GM12878 (cell line): ENCODE data around the gene HINT1. TPM values are rescaled to one million over a fixed set of nuclear protein-coding genes. Genes with fewer than 3 reads are reported as not detected.
"Not testable (repeated sequence)": the region's sequence is repeated elsewhere in the genome, so short reads cannot be mapped to it uniquely, and the experiment has no call there.

Experiments
- ATAC-seq: fragments of 200-7000 bp; cut with Tn5 transposase; 3 replicates; pipeline ENCODE4 v1.9.1; 2020; ENCODE audit warnings: mild to moderate bottlenecking, moderate library complexity
- BruUV-seq: library from RNA; stranded (reverse); fragments of 400-500 nt; replicated peaks from 2 replicates; lab custom pipeline; 2021; lab: Mats Ljungman, UMichigan
- CTCF ChIA-PET: fragments of 300-600 bp; sonication (Branson Sonifier 250); formaldehyde crosslinking; extraction: SDS; loops from one replicate; lab custom pipeline; 2021; ENCODE audit warnings: inconsistent platforms; lab: Yijun Ruan, JAX
- POLR2A ChIA-PET: fragments of 350-600 bp; formaldehyde crosslinking; extraction: SDS; loops from one replicate; lab custom pipeline; 2021; ENCODE audit warnings: inconsistent platforms; lab: Charles Lee
- RAD21 ChIA-PET: fragments of 300-600 bp; sonication (Branson Sonifier 250); formaldehyde crosslinking; loops from one replicate; lab custom pipeline; 2023; ENCODE audit warnings: antibody characterized with exemption; ENCODE audit not compliant: unreplicated experiment; lab: Charles Lee
- SMC1A ChIA-PET: fragments of 300-600 bp; sonication (Branson Sonifier 250); formaldehyde crosslinking; loops from one replicate; lab custom pipeline; 2023; ENCODE audit not compliant: unreplicated experiment, uncharacterized antibody; lab: Charles Lee
- DNase-seq: peaks from one replicate; pipeline ENCODE4 v3.0.0-alpha.2; 2011; ENCODE audit warnings: low read depth, low spot score
- FAIRE-seq: peaks from 3 replicates; lab custom pipeline; 2011; peaks lifted over from hg19 to GRCh38; lab: Jason Lieb, UNC
- H2AFZ ChIP-seq: 2 replicates; pipeline ENCODE4 v1.6.0; 2011; ENCODE audit warnings: low read depth, low read length, control low read depth; ENCODE audit not compliant: control insufficient read depth
- H3K27ac ChIP-seq: 2 replicates; pipeline ENCODE4 v1.5.1; 2011; ENCODE audit warnings: control low read depth; ENCODE audit not compliant: control insufficient read depth, insufficient read depth
- H3K27me3 ChIP-seq, 2 experiments: replicated peaks in 1 of 2; 2 replicates each; pipeline versions ENCODE4 v1.6.0 to v1.6.1; 2011; ENCODE audit warnings: low read length in 1 of 2; ENCODE audit not compliant: control insufficient read depth in 2 of 2, insufficient read depth in 2 of 2
- H3K36me3 ChIP-seq, 2 experiments: 2 replicates each; pipeline ENCODE4 v1.5.1; 2011; ENCODE audit warnings: low read length in 1 of 2; ENCODE audit not compliant: control insufficient read depth in 2 of 2, insufficient read depth in 2 of 2
- H3K4me1 ChIP-seq: 2 replicates; pipeline ENCODE4 v1.6.1; 2011; ENCODE audit warnings: mild to moderate bottlenecking, low read length, moderate library complexity, mixed read lengths; ENCODE audit not compliant: control insufficient read depth, insufficient read depth
- H3K4me2 ChIP-seq: 2 replicates; pipeline ENCODE4 v1.6.0; 2011; ENCODE audit warnings: control low read depth; ENCODE audit not compliant: control insufficient read depth, insufficient read depth
- H3K4me3 ChIP-seq: fragments of 200-600 bp; sonication (generic); 2 replicates; pipeline ENCODE4 v1.5.1; 2016
- H3K79me2 ChIP-seq: 2 replicates; pipeline ENCODE4 v1.6.0; 2011; ENCODE audit warnings: low read length; ENCODE audit not compliant: control insufficient read depth, insufficient read depth
- H3K9ac ChIP-seq: 2 replicates; pipeline ENCODE4 v1.8.0; 2011; ENCODE audit warnings: low read length, control low read depth, mixed read lengths; ENCODE audit not compliant: control insufficient read depth, insufficient read depth
- H3K9me3 ChIP-seq: replicated peaks from 3 replicates; pipeline ENCODE4 v1.5.1; 2011; ENCODE audit warnings: mild to moderate bottlenecking, low read length; ENCODE audit not compliant: control insufficient read depth, insufficient read depth
- H4K20me1 ChIP-seq: 2 replicates; pipeline ENCODE4 v1.6.0; 2011; ENCODE audit not compliant: control insufficient read depth, insufficient read depth
- CHD4 ChIP-seq: fragments of 200-600 bp; sonication (generic); IDR thresholded peaks from 2 replicates; pipeline ENCODE4 v1.6.1; 2016; ENCODE audit warnings: mild to moderate bottlenecking
- ESRRA ChIP-seq: IDR thresholded peaks from 2 replicates; pipeline ENCODE4 v1.6.1; 2012; ENCODE audit warnings: mild to moderate bottlenecking, low read length, improper control_type of control experiment
- IKZF1 ChIP-seq: fragments of 450-650 bp; conservative IDR thresholded peaks from 2 replicates; pipeline ENCODE4 v1.6.1; 2017; ENCODE audit warnings: antibody characterized with exemption, mild to moderate bottlenecking
- JUNB ChIP-seq: IDR thresholded peaks from 2 replicates; pipeline ENCODE4 v1.6.1; 2016; ENCODE audit warnings: antibody characterized with exemption, mild to moderate bottlenecking
- MAX ChIP-seq: IDR thresholded peaks from 2 replicates; pipeline ENCODE4 v1.6.1; 2012; ENCODE audit warnings: low read depth, low read length, improper control_type of control experiment
- MEF2B ChIP-seq: fragments of 450-650 bp; IDR thresholded peaks from 2 replicates; pipeline ENCODE4 v1.6.1; 2018; ENCODE audit warnings: mild to moderate bottlenecking, moderate library complexity; ENCODE audit not compliant: partially characterized antibody, poor library complexity, severe bottlenecking
- MTA3 ChIP-seq: IDR thresholded peaks from 2 replicates; pipeline ENCODE4 v1.6.1; 2012; ENCODE audit warnings: low read length, inconsistent platforms, borderline replicate concordance
- NKRF ChIP-seq: fragments of 450-650 bp; conservative IDR thresholded peaks from 2 replicates; pipeline ENCODE4 v1.6.1; 2017; ENCODE audit warnings: mild to moderate bottlenecking, moderate library complexity
- PML ChIP-seq: IDR thresholded peaks from 2 replicates; pipeline ENCODE4 v1.6.1; 2012; ENCODE audit warnings: low read length, inconsistent platforms
- RB1 ChIP-seq: fragments of 450-650 bp; formaldehyde crosslinking; IDR thresholded peaks from 2 replicates; pipeline ENCODE4 v1.6.1; 2017; ENCODE audit warnings: mild to moderate bottlenecking, borderline replicate concordance
- SIN3A ChIP-seq: IDR thresholded peaks from 2 replicates; pipeline ENCODE4 v1.6.1; 2012; ENCODE audit warnings: low read depth, low read length, improper control_type of control experiment
- SIX5 ChIP-seq: IDR thresholded peaks from 2 replicates; pipeline ENCODE4 v1.6.1; 2011; ENCODE audit warnings: mild to moderate bottlenecking, low read depth, low read length, moderate library complexity; ENCODE audit not compliant: severe bottlenecking
- WGBS: methylation state at CpG from one replicate; pipeline ENCODE4 v1.1.6; 2016; ENCODE audit warnings: low lambda C conversion rate; ENCODE audit not compliant: insufficient replicate concordance, insufficient coverage; ENCODE audit errors: missing lambda C conversion rate; 5-methylcytosine and 5-hydroxymethylcytosine counted together
- in situ Hi-C: fragments of 300-500 bp; cut with MboI; formaldehyde crosslinking; loops from 9 replicates; pipeline ENCODE4 v1.14.3; 2018; ENCODE audit warnings: mixed read lengths
- intact Hi-C: fragments of 100-400 bp; cut with micrococcal nuclease; formaldehyde crosslinking; loops from one replicate; pipeline ENCODE4 v1.14.2; 2022; ENCODE audit not compliant: unreplicated experiment
- polyA plus RNA-seq, 11 experiments: library from polyadenylated mRNA; depleted of rRNA in 4 of 11; unstranded in 6 of 11; stranded (reverse) in 5 of 11; fragments of >200 nt; fragmentation: Nextera tagmentation in 4 of 11; fragmentation: Illumina TruSeq in 1 of 11; extraction: Ambion mirVana in 4 of 11; extraction: Trizol in 1 of 11; gene quantifications; 1 replicate in 1 of 11; 2 replicates in 10 of 11; pipeline versions ENCODE4 v1.2.1 to v1.2.3, GENCODE V29; 2011 to 2016; ENCODE audit warnings: inconsistent platforms in 2 of 11, missing spikeins in 2 of 11, low read depth in 1 of 11
- total RNA-seq, 4 experiments: library from RNA; depleted of rRNA in 3 of 4; stranded (reverse); fragments of >200 nt in 3 of 4; fragmentation: Illumina TruSeq in 1 of 4; extraction: Trizol in 1 of 4; gene quantifications; 2 replicates each; pipeline versions ENCODE4 v1.2.1 to v1.2.3, GENCODE V29; 2013 to 2021

HINT1 gene
- total and polyA plus RNA-seq, 10 of the 15 experiments (the other 5 are each of a cell fraction or from before 2014, with no cell fraction given): 253 to 997 (median 562) TPM

GRCh38 chr5:131129306-131129705 is 35.8 kb downstream of the HINT1 start:
- Histone ChIP-seq H3K4me2 (no peak overlapping the region), H2AFZ (no peak overlapping the region), H3K9ac (no peak overlapping the region), H3K27me3 (no peaks in the 10 kb centered on the region), H4K20me1 (no peaks in the 10 kb centered on the region), H3K36me3 (no peaks in the 10 kb centered on the region), H3K79me2 (no peaks in the 10 kb centered on the region), H3K9me3 (no peaks in the 10 kb centered on the region; the same call in 2 of the 3 replicates), H3K4me1 (no peaks in the 10 kb centered on the region), H3K27ac (no peak overlapping the region), H3K4me3 (no peak overlapping the region)
- SMC1A ChIA-PET: no interaction called here
- CTCF ChIA-PET: no interaction called here
- WGBS: 68% methylated on average over 4 of the region's 4 CpGs
- intact Hi-C loops: no loop called here
- POLR2A ChIA-PET: no interaction called here
- no TSS peak for BruUV-seq
- DNase-seq (no peak), ATAC-seq (no peak), FAIRE-seq (no peak)
- RAD21 ChIA-PET: no interaction called here
- in situ Hi-C loops: no loop called here
- TF ChIP-seq MTA3 (no peak), MAX (no peak), CHD4 (no peak), ESRRA (no peak), MEF2B (no peak), IKZF1 (no peak), SIX5 (no peak), RB1 (no peak), SIN3A (no peak), JUNB (no peak), PML (no peak), NKRF (no peak)

- ATAC-seq, H3K9ac ChIP-seq, BruUV-seq, H3K27ac ChIP-seq, DNase-seq, H3K4me3 ChIP-seq, RAD21 ChIA-PET, CTCF ChIA-PET, POLR2A ChIA-PET, intact Hi-C loops, H3K4me1 ChIP-seq, H3K27me3 ChIP-seq, H3K9me3 ChIP-seq, in situ Hi-C loops, FAIRE-seq, H3K36me3 ChIP-seq, SMC1A ChIA-PET, H4K20me1 ChIP-seq, H3K4me2 ChIP-seq, H2AFZ ChIP-seq, H3K79me2 ChIP-seq: not testable (repeated sequence)
- 29% methylated on average over 2 of the region's 2 CpGs for WGBS
Measured at GRCh38 chr5:131127244-131127643, 37.8 kb downstream of the HINT1 start.
